K562 (cell line): ENCODE measurements around the gene RAI1. TPM values are rescaled to one million over a fixed set of nuclear protein-coding genes. Genes with fewer than 3 reads are reported as not detected.

Experiments
- ATAC-seq: fragments of 200-7000 bp; cut with Tn5 transposase; 3 replicates; pipeline ENCODE4 v1.9.1; 2020; ENCODE audit warnings: moderate library complexity
- BruUV-seq: library from RNA; stranded (reverse); fragments of 400-500 nt; replicated peaks from 2 replicates; lab custom pipeline; 2021; lab: Mats Ljungman, UMichigan
- CTCF ChIA-PET: fragments of 300-600 bp; formaldehyde crosslinking; extraction: SDS; loops from one replicate; lab custom pipeline; 2021; ENCODE audit warnings: low intra/inter-chr PET ratio; lab: Yijun Ruan, JAX
- POLR2A ChIA-PET: fragments of 300-600, 350-650 bp; sonication (Branson Sonifier 250); formaldehyde crosslinking; extraction: SDS; loops from one replicate; lab custom pipeline; 2021; ENCODE audit warnings: antibody characterized with exemption, inconsistent platforms; lab: Yijun Ruan, JAX
- DNase-seq, 4 experiments: peaks; one replicate each; pipeline versions ENCODE4 v3.0.0 to v3.0.0-alpha.2; 2011 to 2018; ENCODE audit warnings: low spot score in 3 of 4, mixed read lengths in 3 of 4; ENCODE audit errors: extremely low read depth in 1 of 4
- FAIRE-seq: peaks from 2 replicates; lab custom pipeline; 2011; peaks lifted over from hg19 to GRCh38; lab: Jason Lieb, UNC
- H2AFZ ChIP-seq: 2 replicates; pipeline ENCODE4 v1.6.0; 2011; ENCODE audit warnings: low read depth, low read length, control low read depth, inconsistent platforms
- H3K27ac ChIP-seq: fragments of 200-600 bp; 3 replicates; pipeline ENCODE4 v1.8.0; 2011; ENCODE audit warnings: low read depth, mild to moderate bottlenecking, control low read depth, inconsistent platforms, low read length, moderate library complexity, mixed read lengths; ENCODE audit errors: extremely low read depth
- H3K27me3 ChIP-seq, 2 experiments: fragments of 300-600 bp in 1 of 2; 2 replicates in 1 of 2; 3 replicates in 1 of 2; pipeline versions ENCODE4 v1.6.0 to v1.8.0; 2011; ENCODE audit warnings: inconsistent platforms in 2 of 2, low read length in 2 of 2, mild to moderate bottlenecking in 1 of 2, mixed read lengths in 1 of 2, moderate library complexity in 1 of 2; ENCODE audit not compliant: control insufficient read depth in 2 of 2, insufficient read depth in 2 of 2
- H3K36me3 ChIP-seq: fragments of 300-600 bp; 3 replicates; pipeline ENCODE4 v1.8.0; 2011; ENCODE audit warnings: mild to moderate bottlenecking, low read length, inconsistent platforms; ENCODE audit not compliant: control insufficient read depth, insufficient read depth
- H3K4me1 ChIP-seq, 2 experiments: fragments of 200-600 bp in 1 of 2; replicated peaks in 1 of 2; 2 replicates in 1 of 2; 3 replicates in 1 of 2; pipeline versions ENCODE4 v1.5.1 to v1.8.0; 2011; ENCODE audit warnings: inconsistent platforms in 2 of 2, low read length in 2 of 2, mild to moderate bottlenecking in 1 of 2, mixed read lengths in 1 of 2, moderate library complexity in 1 of 2; ENCODE audit not compliant: control insufficient read depth in 2 of 2, insufficient read depth in 2 of 2
- H3K4me2 ChIP-seq: 2 replicates; pipeline ENCODE4 v1.6.1; 2011; ENCODE audit warnings: low read length, control low read depth, inconsistent platforms, mixed read lengths; ENCODE audit not compliant: insufficient read depth
- H3K4me3 ChIP-seq: fragments of 200-600 bp; sonication (generic), shearing (Covaris generic); 2 replicates; pipeline ENCODE4 v1.5.1; 2016; ENCODE audit warnings: control low read depth, inconsistent platforms
- H3K79me2 ChIP-seq: fragments of 200-600 bp; 3 replicates; pipeline ENCODE4 v1.8.0; 2011; ENCODE audit warnings: low read length, inconsistent platforms; ENCODE audit not compliant: control insufficient read depth, insufficient read depth
- H3K9ac ChIP-seq, 2 experiments: 2 replicates each; pipeline versions ENCODE4 v1.6.0 to v1.6.1; 2011; ENCODE audit warnings: low read depth in 2 of 2, low read length in 2 of 2, control low read depth in 1 of 2, inconsistent platforms in 1 of 2, mild to moderate bottlenecking in 1 of 2, mixed read lengths in 1 of 2; ENCODE audit not compliant: insufficient read depth in 1 of 2
- H3K9me1 ChIP-seq: one replicate; pipeline ENCODE4 v1.6.0; 2011; ENCODE audit warnings: inconsistent platforms, mild to moderate bottlenecking, low read length, moderate library complexity; ENCODE audit not compliant: control insufficient read depth, insufficient read depth
- H3K9me3 ChIP-seq: replicated peaks from 2 replicates; pipeline ENCODE4 v1.5.1; 2011; ENCODE audit warnings: low read depth, low read length, inconsistent platforms; ENCODE audit not compliant: control insufficient read depth, insufficient read depth
- H4K20me1 ChIP-seq: replicated peaks from 2 replicates; pipeline ENCODE4 v1.6.1; 2011; ENCODE audit warnings: low read length, inconsistent platforms, mixed read lengths; ENCODE audit not compliant: control insufficient read depth, insufficient read depth
- CEBPG ChIP-seq, 3 experiments: fragments of 200-800 bp in 1 of 3; sonication (Bioruptor generic) in 1 of 3; sonication (generic) in 1 of 3; formaldehyde crosslinking in 1 of 3; IDR thresholded peaks in 2 of 3; conservative IDR thresholded peaks in 1 of 3; 2 replicates each; pipeline versions ENCODE4 v1.6.1 to v1.8.0; 2016 to 2022; ENCODE audit warnings: missing compliant biosample characterization in 2 of 3, missing genetic modification characterization in 2 of 3, mild to moderate bottlenecking in 1 of 3, missing genetic modification reagents in 1 of 3
- SNIP1 ChIP-seq: fragments of 450-650 bp; IDR thresholded peaks from 2 replicates; pipeline ENCODE4 v1.7.1; 2017; ENCODE audit warnings: low read depth, mild to moderate bottlenecking
- TFAP4 ChIP-seq: sonication (generic); formaldehyde crosslinking; IDR thresholded peaks from 2 replicates; pipeline ENCODE4 v1.8.0; 2022; ENCODE audit warnings: missing genetic modification reagents, mild to moderate bottlenecking, moderate library complexity, borderline replicate concordance
- WGBS: fragments of 100-300 bp; shearing (Covaris generic); methylation state at CpG from one replicate; pipeline ENCODE4 v1.1.6; 2016; ENCODE audit warnings: low coverage, mixed read lengths; ENCODE audit not compliant: insufficient coverage; ENCODE audit errors: missing lambda C conversion rate; 5-methylcytosine and 5-hydroxymethylcytosine counted together
- in situ Hi-C: fragments of 300-500 bp; cut with MboI; formaldehyde crosslinking; loops from 4 replicates; pipeline ENCODE4 v1.15.0; 2018; ENCODE audit warnings: inconsistent platforms, mixed read lengths
- intact Hi-C: fragments of 100-400 bp; cut with micrococcal nuclease; formaldehyde crosslinking; loops from 2 replicates; pipeline ENCODE4 v1.14.2; 2022
- polyA plus RNA-seq, 8 experiments: library from polyadenylated mRNA; depleted of rRNA in 4 of 8; stranded (reverse) in 5 of 8; unstranded in 3 of 8; fragments of >200 nt; fragmentation: Nextera tagmentation in 2 of 8; fragmentation: Illumina TruSeq in 1 of 8; extraction: Ambion mirVana in 2 of 8; extraction: Trizol in 1 of 8; gene quantifications; 2 replicates each; pipeline versions ENCODE4 v1.2.1 to v1.2.3, GENCODE V29; 2011 to 2014; ENCODE audit warnings: inconsistent platforms in 1 of 8, missing spikeins in 1 of 8
- total RNA-seq, 7 experiments: library from RNA; depleted of rRNA in 6 of 7; stranded (reverse); fragments of >200 nt in 6 of 7; fragmentation: Illumina TruSeq in 2 of 7; extraction: Trizol in 2 of 7; gene quantifications; 2 replicates each; pipeline versions ENCODE4 v1.2.1 to v1.2.3, GENCODE V29; 2011 to 2021; ENCODE audit warnings: low replicate concordance in 1 of 7

The RAI1 gene
- total and polyA plus RNA-seq, 9 of the 15 experiments (the other 6 are each of a cell fraction or from before 2014, with no cell fraction given): 0.68 to 19.9 (median 5.5) TPM

- in situ Hi-C loops (loop anchor here (5.0 kb wide), 1 partner anchor 39 kb away; no protein-coding TSS in a partner anchor), intact Hi-C loops (no loop called here)
- no peak for DNase-seq
- no TSS peak for BruUV-seq
- TF ChIP-seq TFAP4 (CRISPR knock-in tag) (no peak), CEBPG (CRISPR knock-in tag; IDR thresholded peaks at IDR 0.05) (0 out of 2 replicates have a peak, but pooled peaks have one; percentile 10), CEBPG (tag; conservative IDR thresholded peaks at IDR 0.05 in 1 of 2, IDR thresholded peaks at IDR 0.05 in 1 of 2) (no peak), SNIP1 (no peak)
- POLR2A ChIA-PET: interaction anchor here (1.0 kb wide), 1 partner anchor 18 kb away, joined by 4 read pairs; no protein-coding TSS in a partner anchor
- Histone ChIP-seq H3K4me2 (no peak overlapping the region), H3K9me3 (no peaks in the 10 kb centered on the region), H3K4me3 (no peak overlapping the region), H3K9ac (peak overlapping the region in 1 of 2 experiments; percentile 70; a peak in 1 of 4 replicates), H4K20me1 (no peaks in the 10 kb centered on the region), H3K36me3 (no peaks in the 10 kb centered on the region), H3K9me1 (no peaks in the 10 kb centered on the region), H3K27ac (no peak overlapping the region), H3K4me1 (peaks cover 10 to 15% of the 10 kb centered on the region in 2 experiments), H3K79me2 (no peaks in the 10 kb centered on the region), H2AFZ (no peak overlapping the region), H3K27me3 (no peaks in the 10 kb centered on the region)
- no peak for FAIRE-seq
- CTCF ChIA-PET: no interaction called here
- 65% methylated on average over 2 of the region's 2 CpGs for WGBS
- ATAC-seq: peak; percentile 52
These were observed 175.1 kb downstream of the RAI1 start for GRCh38 chr17:17856386-17856785.
